ENCODE data around the gene B4GALT3.

B4GALT3 gene

GRCh38 chr1:161153682-161154337 is 23.5 kb downstream of the B4GALT3 start, which contains the start of gene UFC1:
Gene UFC1 (plus strand): TSS chr1:161153978. CDS start chr1:161153998, 20 bp downstream.
- CTCF ChIA-PET: interaction anchor here (0.6 kb wide), 2 partner anchors 20 to 169 kb away, joined by 3 to 4 read pairs; no protein-coding TSS in a partner anchor
- POLR2A ChIA-PET (ENCODE audit: low non-redundant PET): interaction anchor here (0.5 to 2.0 kb wide), 3 partner anchors 12 to 28 kb away, joined by 3 to 6 read pairs (median 4); partner anchors contain the start of gene PPOX
- peak within 1 kb of the TSS; percentile 97 for H3K27ac ChIP-seq
- DNase-seq (ENCODE audit: low spot score): peak; percentile 80
- TF ChIP-seq CTCF (conservative IDR thresholded peaks at IDR 0.05; ENCODE audit: low read depth): no peak

GRCh38 chr1:161153176-161153575 is 24.1 kb downstream of the B4GALT3 start:
- CTCF ChIA-PET: interaction anchor here (0.6 kb wide), 2 partner anchors 19 to 170 kb away, joined by 3 to 4 read pairs; no protein-coding TSS in a partner anchor
- no peak for DNase-seq (ENCODE audit: low spot score)
- no peak for TF ChIP-seq CTCF (conservative IDR thresholded peaks at IDR 0.05; ENCODE audit: low read depth)
- H3K27ac ChIP-seq: no peak overlapping the region
- POLR2A ChIA-PET (ENCODE audit: low non-redundant PET): interaction anchor here (0.5 to 2.0 kb wide), 3 partner anchors 13 to 27 kb away, joined by 3 to 6 read pairs (median 4); partner anchors contain the start of gene PPOX

- POLR2A ChIA-PET (ENCODE audit: low non-redundant PET): no interaction called here
- DNase-seq (ENCODE audit: low spot score): no peak
- CTCF ChIA-PET: interaction anchor here (1.0 kb wide), 1 partner anchor 311 kb away, joined by 3 read pairs; no protein-coding TSS in a partner anchor
- no peak overlapping the region for H3K27ac ChIP-seq
- no peak for TF ChIP-seq CTCF (conservative IDR thresholded peaks at IDR 0.05; ENCODE audit: low read depth)
Measured at GRCh38 chr1:161145832-161146231, 31.5 kb downstream of the B4GALT3 start.

- ChIA-PET CTCF (interaction anchor here (0.6 to 0.7 kb wide), 5 partner anchors 20 to 1662 kb away, joined by 3 to 4 read pairs (median 3); no protein-coding TSS in a partner anchor), POLR2A (ENCODE audit: low non-redundant PET) (no interaction called here)
- H3K27ac ChIP-seq: no peak overlapping the region
- no peak for TF ChIP-seq CTCF (conservative IDR thresholded peaks at IDR 0.05; ENCODE audit: low read depth)
- DNase-seq (ENCODE audit: low spot score): no peak
Measured at GRCh38 chr1:161140755-161141400, 36.4 kb downstream of the B4GALT3 start.

- POLR2A ChIA-PET (ENCODE audit: low non-redundant PET): no interaction called here
- no peak overlapping the region for H3K27ac ChIP-seq
- peak; percentile 67 for TF ChIP-seq CTCF (conservative IDR thresholded peaks at IDR 0.05; ENCODE audit: low read depth)
- DNase-seq (ENCODE audit: low spot score): peak; percentile 64
- CTCF ChIA-PET: interaction anchor here (0.7 to 1.0 kb wide), 3 partner anchors 68 to 305 kb away, joined by 3 to 4 read pairs (median 3); no protein-coding TSS in a partner anchor
Measured at GRCh38 chr1:161139766-161140165, 37.5 kb downstream of the B4GALT3 start.

- ChIA-PET CTCF (interaction anchor here (0.6 kb wide), 1 partner anchor 30 kb away, joined by 3 read pairs; no protein-coding TSS in a partner anchor), POLR2A (ENCODE audit: low non-redundant PET) (no interaction called here)
- H3K27ac ChIP-seq: no peak overlapping the region
- TF ChIP-seq CTCF (conservative IDR thresholded peaks at IDR 0.05; ENCODE audit: low read depth): no peak
- DNase-seq (ENCODE audit: low spot score): no peak
Measured at GRCh38 chr1:161138431-161138830, 38.9 kb downstream of the B4GALT3 start.
